ENCODE measurements around the gene TAS2R60. TPM values are rescaled to one million over a fixed set of nuclear protein-coding genes. Genes with fewer than 3 reads are reported as not detected.

The TAS2R60 gene
- total RNA-seq, 1 donor from 2014 or later, result not detected

DNA sequence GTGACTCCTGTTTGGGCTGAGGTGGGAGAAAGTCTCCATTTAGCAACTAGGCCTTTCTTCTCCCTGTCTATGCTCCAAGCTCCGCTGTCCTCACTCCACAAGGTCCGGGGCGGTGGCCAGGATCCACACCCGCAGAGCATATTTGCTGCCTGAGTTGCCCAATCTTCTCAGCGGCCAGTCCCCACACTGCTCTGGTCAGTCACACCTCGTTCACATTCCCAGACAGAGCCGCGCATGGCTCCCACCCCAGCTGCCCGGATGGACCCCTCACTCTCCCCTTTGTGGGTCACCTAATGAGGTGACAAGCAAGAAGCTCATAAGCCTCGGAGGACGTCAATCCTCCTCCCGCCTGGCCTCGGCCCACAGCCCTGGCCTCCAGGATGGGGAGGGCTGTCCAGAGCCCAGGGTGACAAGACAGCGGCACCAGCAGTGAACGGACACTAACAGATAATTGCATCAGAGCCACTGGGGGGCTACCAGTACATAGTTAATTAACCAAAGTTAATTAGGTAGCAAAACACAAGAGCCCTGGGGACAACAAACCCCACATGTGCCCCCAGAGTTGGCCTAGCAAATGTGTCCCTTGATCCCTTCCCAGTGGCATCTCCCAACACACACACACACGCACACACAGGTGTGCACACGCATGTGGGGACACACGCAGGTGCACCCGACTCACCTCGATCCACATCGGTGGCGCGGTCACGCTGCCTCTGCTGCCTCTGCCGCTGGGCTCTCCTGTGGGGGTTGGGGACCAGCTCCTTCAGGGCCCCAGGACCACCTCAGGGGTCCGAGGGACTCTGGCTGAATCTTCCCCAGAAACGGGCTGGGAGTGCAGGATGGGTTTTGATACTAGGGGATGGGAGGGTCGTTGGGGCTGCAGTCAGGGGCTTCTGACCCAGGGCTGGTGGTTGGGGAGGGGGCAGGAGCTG, 46.4 kb upstream of the TAS2R60 start:
- Histone ChIP-seq H3K4me1 (peaks cover 13% of the 10 kb centered on the region), H3K4me3 (no peak overlapping the region), H3K27me3 (no peaks in the 10 kb centered on the region), H3K9me3 (no peaks in the 10 kb centered on the region), H3K36me3 (no peaks in the 10 kb centered on the region), H3K27ac (no peak overlapping the region)
- peak in 1 of 2 donors; percentile 86 for DNase-seq (ENCODE audit: extremely low spot score in 2 of 2)
- intact Hi-C loops (cut with DNase I), result no loop called here
- TF ChIP-seq POLR2A (IDR thresholded peaks at IDR 0.05), result no peak
- TF ChIP-seq CTCF (IDR thresholded peaks at IDR 0.05), result no peak
- TF ChIP-seq POLR2AphosphoS5 (IDR thresholded peaks at IDR 0.05; ENCODE audit: insufficient read depth in 1 of 2, low read depth in 1 of 2), result no peak

DNA sequence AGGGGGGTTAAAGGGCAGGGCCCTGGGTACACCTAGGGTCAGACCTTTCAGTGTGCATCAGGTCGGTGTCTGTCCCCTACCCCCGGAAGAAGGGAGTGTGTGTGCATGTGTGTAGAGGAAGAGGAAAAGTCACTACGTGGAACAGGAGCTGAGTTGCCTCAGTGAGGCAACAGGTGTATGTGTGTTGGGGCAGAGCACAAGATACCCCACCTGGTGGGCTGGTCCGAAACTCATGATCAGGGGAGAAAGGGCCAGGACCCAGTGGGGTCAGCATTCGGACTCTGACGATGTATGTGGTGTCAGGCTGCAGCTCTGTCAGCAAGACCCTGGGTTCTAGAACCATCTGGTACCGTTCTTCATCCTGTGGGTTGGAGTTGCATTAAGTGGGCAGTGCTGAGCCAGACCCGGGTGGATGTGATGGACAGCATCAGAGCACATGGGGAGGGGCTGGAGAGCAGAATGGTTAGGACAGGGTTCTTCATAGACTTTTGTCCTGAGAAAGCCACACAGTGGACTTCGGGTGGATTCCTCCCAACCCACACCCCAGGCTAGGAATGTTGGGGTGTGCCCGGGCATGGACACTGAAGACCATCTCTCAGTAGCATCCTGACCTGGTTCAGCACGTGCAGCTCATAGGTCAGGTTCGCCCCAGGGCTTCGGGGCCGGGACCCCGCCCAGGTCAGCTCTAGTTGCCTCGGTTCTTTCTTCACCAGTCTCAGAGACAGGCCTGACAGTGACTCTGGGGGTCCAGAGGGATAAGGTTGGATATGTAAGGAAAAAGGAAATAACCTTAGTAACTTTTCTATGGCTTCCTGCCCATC, 45.3 kb upstream of the TAS2R60 start:
- intact Hi-C loops (cut with DNase I), result no loop called here
- Histone ChIP-seq H3K9me3 (no peaks in the 10 kb centered on the region), H3K27me3 (no peaks in the 10 kb centered on the region), H3K36me3 (no peaks in the 10 kb centered on the region), H3K4me1 (peaks cover 3% of the 10 kb centered on the region), H3K4me3 (no peak overlapping the region), H3K27ac (no peak overlapping the region)
- TF ChIP-seq CTCF (IDR thresholded peaks at IDR 0.05) (no peak), POLR2AphosphoS5 (IDR thresholded peaks at IDR 0.05; ENCODE audit: insufficient read depth in 1 of 2, low read depth in 1 of 2) (no peak), POLR2A (IDR thresholded peaks at IDR 0.05) (no peak)
- no peak for DNase-seq (ENCODE audit: extremely low spot score in 2 of 2)

GRCh38 chr7:143398616-143399015, 44.6 kb upstream of the TAS2R60 start:
- intact Hi-C loops (cut with DNase I), result no loop called here
- Histone ChIP-seq H3K4me3 (no peak overlapping the region), H3K27me3 (no peaks in the 10 kb centered on the region), H3K9me3 (no peaks in the 10 kb centered on the region), H3K27ac (no peak overlapping the region), H3K4me1 (no peaks in the 10 kb centered on the region), H3K36me3 (no peaks in the 10 kb centered on the region)
- DNase-seq (ENCODE audit: extremely low spot score in 2 of 2), result no peak
- TF ChIP-seq POLR2A (IDR thresholded peaks at IDR 0.05), result no peak
- TF ChIP-seq CTCF (IDR thresholded peaks at IDR 0.05), result no peak
- no peak for TF ChIP-seq POLR2AphosphoS5 (IDR thresholded peaks at IDR 0.05; ENCODE audit: insufficient read depth in 1 of 2, low read depth in 1 of 2)

DNA sequence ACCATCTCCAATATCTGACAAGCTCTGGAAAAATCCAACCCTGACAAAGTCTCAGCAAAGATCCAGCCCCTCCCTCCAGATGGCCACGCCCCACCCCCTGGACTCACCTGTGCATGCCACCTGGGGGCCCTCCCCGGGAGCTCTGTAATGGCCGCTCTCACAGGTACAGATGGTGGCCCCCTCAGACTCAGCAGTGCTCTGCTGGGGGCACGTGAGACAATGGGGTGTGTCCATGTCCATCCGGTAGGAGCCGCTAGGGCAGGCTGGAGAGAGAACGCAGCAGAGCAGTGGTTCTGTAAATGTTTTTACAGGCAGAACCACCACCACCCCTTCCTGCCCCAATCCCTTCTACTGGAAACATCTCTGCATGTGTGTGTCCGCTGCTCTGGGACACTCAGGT, 44.1 kb upstream of the TAS2R60 start:
- intact Hi-C loops (cut with DNase I), result no loop called here
- Histone ChIP-seq H3K27me3 (no peaks in the 10 kb centered on the region), H3K4me3 (no peak overlapping the region), H3K36me3 (no peaks in the 10 kb centered on the region), H3K9me3 (no peaks in the 10 kb centered on the region), H3K27ac (no peak overlapping the region), H3K4me1 (no peaks in the 10 kb centered on the region)
- TF ChIP-seq POLR2A (IDR thresholded peaks at IDR 0.05), result no peak
- no peak for TF ChIP-seq CTCF (IDR thresholded peaks at IDR 0.05)
- no peak for TF ChIP-seq POLR2AphosphoS5 (IDR thresholded peaks at IDR 0.05; ENCODE audit: insufficient read depth in 1 of 2, low read depth in 1 of 2)
- no peak for DNase-seq (ENCODE audit: extremely low spot score in 2 of 2)

All from vagina (tissue), 2 donors.